Activated T-helper 1 cell treated with anti-CD3 and anti-CD28 coated beads, Interleukin-12 subunit alpha, Interleukin-12 subunit beta, Interleukin-2, Interleukin-4 antibody, amounts not matched to agents 30 ng/mL and 10 ng/mL and 1 ng/mL, durations not matched to agents 14 hours and 24 hours and 36 hours (primary cell): ENCODE measurements around the gene OR2J3. TPM values are rescaled to one million over a fixed set of nuclear protein-coding genes. Genes with fewer than 3 reads are reported as not detected.
"Not testable (repeated sequence)": the region's sequence is repeated elsewhere in the genome, so short reads cannot be mapped to it uniquely, and the experiment has no call there.

Experiments used
- DNase-seq: peaks from one replicate; pipeline ENCODE4 v3.0.0; 2021; ENCODE audit warnings: low spot score
- H3K27ac Mint-ChIP-seq: one replicate; pipeline ENCODE4 v1.8.0; 2021; ENCODE audit warnings: mild to moderate bottlenecking, mixed read lengths
- H3K27me3 Mint-ChIP-seq: one replicate; pipeline ENCODE4 v1.8.0; 2022; ENCODE audit warnings: mild to moderate bottlenecking, moderate library complexity, mixed read lengths; ENCODE audit not compliant: insufficient read depth
- H3K36me3 Mint-ChIP-seq: one replicate; pipeline ENCODE4 v1.8.0; 2021; ENCODE audit warnings: low read depth, mixed read lengths
- H3K4me1 Mint-ChIP-seq: one replicate; pipeline ENCODE4 v1.8.0; 2021; ENCODE audit warnings: low read depth, mixed read lengths
- H3K4me3 Mint-ChIP-seq: one replicate; pipeline ENCODE4 v1.8.0; 2021; ENCODE audit warnings: mild to moderate bottlenecking, moderate library complexity, mixed read lengths
- H3K9me3 Mint-ChIP-seq: one replicate; pipeline ENCODE4 v1.8.0; 2021; ENCODE audit warnings: mixed read lengths
- intact Hi-C: fragments of 100-400 bp; cut with micrococcal nuclease; formaldehyde crosslinking; loops from one replicate; pipeline ENCODE4 v1.15.1; 2024
- total RNA-seq: library from RNA; stranded (reverse); gene quantifications from 2 replicates; pipeline ENCODE4 v1.2.3, GENCODE V29; 2022

Gene OR2J3
- not detected in 2 replicates for total RNA-seq

GRCh38 chr6:29107758-29108157 is at the start of gene OR2J3:
OR2J3 (plus strand) TSS chr6:29108058; CDS start chr6:29111891, 3,833 bp downstream.
- intact Hi-C loops, result no loop called here
- H3K4me3 Mint-ChIP-seq, result no peak within 1 kb of the TSS
- no peak for DNase-seq
- H3K9me3 Mint-ChIP-seq, result no peaks in the 10 kb centered on the region
- no peaks in the 10 kb centered on the region for H3K4me1 Mint-ChIP-seq
- H3K36me3 Mint-ChIP-seq, result no peaks in the 10 kb centered on the region
- H3K27ac Mint-ChIP-seq, result no peak within 1 kb of the TSS
- H3K27me3 Mint-ChIP-seq, result peaks cover 4% of the 10 kb centered on the region

DNA sequence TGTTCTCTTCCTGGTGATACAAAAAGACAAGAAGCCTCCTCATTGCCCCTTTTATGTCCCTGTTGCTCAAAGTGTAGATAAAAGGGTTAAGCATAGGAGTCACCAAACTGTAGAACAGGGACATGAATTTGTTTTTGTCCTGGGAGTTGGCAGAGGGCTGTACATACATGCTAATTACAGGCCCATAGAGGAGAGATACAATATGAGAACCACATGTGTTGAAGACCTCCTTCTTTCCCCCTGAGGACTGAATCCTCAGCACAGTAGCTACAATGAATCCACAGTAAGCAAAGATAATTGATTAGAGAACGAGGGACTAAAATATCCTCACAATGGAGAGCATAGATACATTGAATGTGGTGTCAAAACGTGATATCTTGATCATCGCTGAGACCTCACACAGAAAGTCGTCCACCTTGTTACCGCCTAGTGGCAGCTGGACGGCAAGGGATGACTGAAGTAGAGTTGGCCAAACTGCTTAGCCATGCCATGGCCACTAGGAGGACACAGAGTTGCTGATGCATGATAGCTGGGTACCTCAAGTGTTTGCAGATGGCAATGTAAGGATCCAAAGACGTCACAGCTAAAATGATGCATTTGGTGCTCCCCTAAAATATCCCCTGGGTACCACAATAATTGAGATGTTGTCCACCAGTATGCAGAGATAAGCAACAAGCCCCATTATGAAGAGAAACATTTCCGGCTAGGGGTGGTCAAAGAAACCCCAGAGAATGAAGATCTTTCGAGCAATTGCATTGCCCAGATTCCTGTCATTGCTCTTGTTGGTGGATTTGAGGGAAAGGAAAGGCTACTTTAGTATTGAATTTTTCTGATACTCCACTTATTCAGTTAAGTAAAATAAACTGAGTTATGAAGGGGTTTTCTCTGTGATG is 35.8 kb upstream of the OR2J3 start:
- no peaks in the 10 kb centered on the region for H3K4me1 Mint-ChIP-seq
- H3K27me3 Mint-ChIP-seq, result peaks cover 6% of the 10 kb centered on the region
- no peak overlapping the region for H3K27ac Mint-ChIP-seq
- no peaks in the 10 kb centered on the region for H3K36me3 Mint-ChIP-seq
- no peak overlapping the region for H3K4me3 Mint-ChIP-seq
- intact Hi-C loops, result no loop called here
- no peaks in the 10 kb centered on the region for H3K9me3 Mint-ChIP-seq
- DNase-seq, result no peak

DNA sequence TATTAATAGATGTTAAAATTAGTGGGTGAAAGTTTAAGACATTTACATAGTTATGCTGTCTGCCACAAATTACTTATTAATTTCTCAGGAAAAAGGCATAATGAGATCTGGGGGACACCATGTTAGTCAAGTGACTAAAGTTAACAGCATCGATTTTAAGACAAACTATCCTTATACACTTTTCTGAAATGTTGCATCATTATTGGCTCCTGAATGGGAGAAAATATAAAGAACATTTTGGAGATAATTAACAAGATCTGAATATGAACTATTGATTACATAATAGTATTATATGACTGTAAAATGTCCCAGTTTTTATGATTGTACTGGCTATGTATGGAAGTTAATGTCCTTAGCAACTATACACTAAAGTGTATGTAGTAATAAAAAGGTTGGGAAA is 28.7 kb upstream of the OR2J3 start:
- Mint-ChIP-seq H3K27me3 (peaks cover 7% of the 10 kb centered on the region), H3K27ac (no peak overlapping the region), H3K4me1 (no peaks in the 10 kb centered on the region), H3K4me3 (no peak overlapping the region), H3K9me3 (no peaks in the 10 kb centered on the region), H3K36me3 (no peaks in the 10 kb centered on the region)
- intact Hi-C loops, result no loop called here
- no peak for DNase-seq

DNA sequence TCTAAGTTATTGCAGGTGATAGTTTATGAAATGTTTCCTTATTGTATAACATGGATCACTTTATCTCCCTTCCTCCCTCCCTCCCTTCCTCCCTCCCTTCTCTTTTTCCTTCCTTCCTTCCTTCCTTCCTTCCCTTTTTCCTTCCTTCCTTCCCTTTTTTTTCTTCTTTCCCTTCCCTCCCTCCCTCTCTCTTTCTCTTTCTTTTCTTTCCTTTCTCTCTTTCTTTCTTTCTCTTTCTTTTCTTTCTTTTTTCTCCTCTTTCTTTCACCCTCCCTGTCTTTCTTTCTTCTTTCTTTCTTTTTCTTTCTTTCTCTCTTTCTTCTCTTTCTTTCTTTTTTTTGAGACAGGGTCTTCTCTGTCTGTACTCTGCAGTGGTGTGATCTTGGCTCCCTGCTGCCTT is 26.5 kb upstream of the OR2J3 start:
- H3K27ac Mint-ChIP-seq, result no peak overlapping the region
- intact Hi-C loops, result no loop called here
- H3K4me3 Mint-ChIP-seq, result no peak overlapping the region
- H3K27me3 Mint-ChIP-seq, result peaks cover 6% of the 10 kb centered on the region
- no peaks in the 10 kb centered on the region for H3K36me3 Mint-ChIP-seq
- DNase-seq, result no peak
- no peaks in the 10 kb centered on the region for H3K9me3 Mint-ChIP-seq
- H3K4me1 Mint-ChIP-seq, result no peaks in the 10 kb centered on the region

DNA sequence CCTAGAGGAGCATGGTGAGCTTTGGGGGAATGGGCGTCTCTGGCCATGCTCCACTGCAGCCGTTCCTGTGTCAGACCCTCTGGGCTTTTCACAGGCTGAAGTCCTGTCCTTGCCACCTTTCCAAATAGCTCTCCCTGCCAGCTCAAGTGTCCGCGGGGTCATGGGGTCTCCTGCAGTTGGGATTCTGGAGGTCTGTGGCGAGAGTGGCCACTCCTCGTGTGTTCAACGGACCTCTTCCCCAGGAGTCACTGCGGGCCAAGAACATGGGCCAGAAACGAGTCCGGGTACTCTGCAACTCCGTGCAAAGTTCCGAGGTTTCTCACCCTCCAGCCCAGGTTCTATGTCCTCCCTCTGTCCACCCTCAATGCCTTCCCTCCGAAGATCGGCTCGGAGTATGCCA is 25.4 kb upstream of the OR2J3 start:
- no peaks in the 10 kb centered on the region for H3K9me3 Mint-ChIP-seq
- H3K4me1 Mint-ChIP-seq, result no peaks in the 10 kb centered on the region
- intact Hi-C loops, result no loop called here
- no peak for DNase-seq
- H3K27me3 Mint-ChIP-seq, result peaks cover 7% of the 10 kb centered on the region
- no peaks in the 10 kb centered on the region for H3K36me3 Mint-ChIP-seq
- H3K27ac Mint-ChIP-seq, result no peak overlapping the region
- H3K4me3 Mint-ChIP-seq, result no peak overlapping the region

DNA sequence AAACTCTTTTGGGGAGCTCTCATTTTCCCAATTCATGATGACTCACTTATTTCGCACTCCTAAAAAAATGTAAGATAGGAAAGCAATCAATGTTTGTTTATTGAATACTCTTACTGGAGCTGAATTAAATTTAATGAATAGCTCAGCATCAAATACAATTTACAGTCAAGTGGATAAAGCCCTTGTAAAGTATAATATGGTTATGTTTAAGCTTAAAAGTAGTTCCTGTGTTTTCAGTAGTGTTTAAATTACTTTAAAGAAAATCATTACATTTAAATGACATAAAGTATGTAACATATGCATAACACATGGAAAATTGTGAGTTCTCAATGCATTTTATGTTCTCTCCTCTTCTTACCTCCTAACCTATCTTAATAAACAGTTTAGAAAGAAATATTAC is 20.6 kb upstream of the OR2J3 start, which contains the start of gene OR2B3:
OR2B3 (minus strand) TSS at position 101 of the 400 bp plus-strand sequence; CDS start at position 36, 65 bp downstream.
- H3K9me3 Mint-ChIP-seq, result no peaks in the 10 kb centered on the region
- H3K27ac Mint-ChIP-seq, result no peak within 1 kb of the TSS
- no peaks in the 10 kb centered on the region for H3K4me1 Mint-ChIP-seq
- intact Hi-C loops, result no loop called here
- no peak within 1 kb of the TSS for H3K4me3 Mint-ChIP-seq
- no peak for DNase-seq
- H3K36me3 Mint-ChIP-seq, result no peaks in the 10 kb centered on the region
- peaks cover 14% of the 10 kb centered on the region for H3K27me3 Mint-ChIP-seq

GRCh38 chr6:29092957-29093356 is 14.9 kb upstream of the OR2J3 start:
- no peak for DNase-seq
- no peak overlapping the region for H3K4me3 Mint-ChIP-seq
- intact Hi-C loops, result no loop called here
- no peaks in the 10 kb centered on the region for H3K4me1 Mint-ChIP-seq
- H3K9me3 Mint-ChIP-seq, result no peaks in the 10 kb centered on the region
- peaks cover 6% of the 10 kb centered on the region for H3K27me3 Mint-ChIP-seq
- no peak overlapping the region for H3K27ac Mint-ChIP-seq
- no peaks in the 10 kb centered on the region for H3K36me3 Mint-ChIP-seq

- Mint-ChIP-seq H3K9me3 (no peaks in the 10 kb centered on the region), H3K36me3 (no peaks in the 10 kb centered on the region), H3K4me3 (no peak overlapping the region), H3K27me3 (no peaks in the 10 kb centered on the region), H3K4me1 (no peaks in the 10 kb centered on the region), H3K27ac (no peak overlapping the region)
- DNase-seq, result no peak
- intact Hi-C loops, result no loop called here
Measured at GRCh38 chr6:29097803-29098202, 10.1 kb upstream of the OR2J3 start.

- intact Hi-C loops, result no loop called here
- H3K36me3 Mint-ChIP-seq, result no peaks in the 10 kb centered on the region
- no peak within 1 kb of the TSS for H3K27ac Mint-ChIP-seq
- no peak for DNase-seq
- no peak within 1 kb of the TSS for H3K4me3 Mint-ChIP-seq
- no peaks in the 10 kb centered on the region for H3K4me1 Mint-ChIP-seq
- no peaks in the 10 kb centered on the region for H3K27me3 Mint-ChIP-seq
- no peaks in the 10 kb centered on the region for H3K9me3 Mint-ChIP-seq
Measured at GRCh38 chr6:29099190-29099589, 8.7 kb upstream of the OR2J3 start, which contains the start of gene OR2J1. OR2J1 (plus strand) TSS chr6:29099490; CDS start chr6:29100943, 1,453 bp downstream.

GRCh38 chr6:29112135-29112534 is 4.3 kb downstream of the OR2J3 start:
- Mint-ChIP-seq H3K4me1 (no peaks in the 10 kb centered on the region), H3K9me3 (no peaks in the 10 kb centered on the region), H3K27me3 (peaks cover 8% of the 10 kb centered on the region), H3K4me3 (no peak overlapping the region), H3K36me3 (no peaks in the 10 kb centered on the region), H3K27ac (no peak overlapping the region)
- no peak for DNase-seq
- intact Hi-C loops, result no loop called here

DNA sequence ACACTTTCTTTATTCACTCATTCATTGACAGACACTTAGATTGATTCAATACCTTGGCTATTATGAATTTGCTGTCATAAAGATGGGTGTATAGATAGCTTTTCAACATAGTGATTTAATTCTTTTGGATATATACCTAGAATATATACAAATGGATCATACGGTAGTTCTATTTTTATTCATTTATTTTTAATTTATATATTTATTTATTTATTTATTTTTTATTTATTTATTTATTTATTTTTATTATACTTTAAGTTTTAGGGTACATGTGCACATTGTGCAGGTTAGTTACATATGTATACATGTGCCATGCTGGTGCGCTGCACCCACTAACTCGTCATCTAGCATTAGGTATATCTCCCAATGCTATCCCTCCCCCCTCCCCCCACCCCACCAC is 7.1 kb downstream of the OR2J3 start:
- H3K27ac Mint-ChIP-seq, DNase-seq, H3K36me3 Mint-ChIP-seq, H3K4me3 Mint-ChIP-seq, H3K9me3 Mint-ChIP-seq, intact Hi-C loops, H3K27me3 Mint-ChIP-seq, H3K4me1 Mint-ChIP-seq: not testable (repeated sequence)

- intact Hi-C loops, result no loop called here
- H3K9me3 Mint-ChIP-seq, result no peaks in the 10 kb centered on the region
- H3K4me3 Mint-ChIP-seq, result no peak overlapping the region
- H3K36me3 Mint-ChIP-seq, result no peaks in the 10 kb centered on the region
- H3K27ac Mint-ChIP-seq, result no peak overlapping the region
- no peak for DNase-seq
- no peaks in the 10 kb centered on the region for H3K4me1 Mint-ChIP-seq
- H3K27me3 Mint-ChIP-seq, result peaks cover 6% of the 10 kb centered on the region
Measured at GRCh38 chr6:29129326-29130012, 21.6 kb downstream of the OR2J3 start.

DNA sequence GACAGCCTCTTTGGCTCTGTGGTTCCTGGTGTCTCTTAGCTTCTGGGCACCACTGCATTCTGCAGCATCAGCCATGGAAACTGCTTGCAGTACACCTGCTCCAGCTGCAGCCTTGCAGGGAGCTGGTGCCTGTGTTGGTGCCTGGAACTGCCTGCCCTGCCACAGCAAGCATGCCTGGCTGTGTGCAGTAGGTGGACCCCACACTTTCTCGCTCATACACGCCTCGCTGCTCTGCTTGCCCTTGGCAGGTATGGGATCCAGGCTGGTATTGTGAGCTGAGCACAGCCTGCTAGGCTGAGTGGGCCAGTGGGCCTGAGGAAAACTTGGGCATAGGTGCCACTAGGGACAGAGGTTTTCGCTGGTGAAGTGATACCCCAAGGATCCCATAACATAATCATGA is 22.8 kb downstream of the OR2J3 start:
- intact Hi-C loops, result no loop called here
- DNase-seq, result no peak
- H3K4me1 Mint-ChIP-seq, result no peaks in the 10 kb centered on the region
- no peaks in the 10 kb centered on the region for H3K36me3 Mint-ChIP-seq
- peaks cover 6% of the 10 kb centered on the region for H3K27me3 Mint-ChIP-seq
- no peaks in the 10 kb centered on the region for H3K9me3 Mint-ChIP-seq
- no peak overlapping the region for H3K4me3 Mint-ChIP-seq
- H3K27ac Mint-ChIP-seq, result no peak overlapping the region
